ENCODE measurements around the gene FCGR3B. TPM values are rescaled to one million over a fixed set of nuclear protein-coding genes. Genes with fewer than 3 reads are reported as not detected.
"Not testable (repeated sequence)": the region's sequence is repeated elsewhere in the genome, so short reads cannot be mapped to it uniquely, and the experiment has no call there.

The FCGR3B gene
- total RNA-seq, 1 experiment from 2014 or later = not detected

- not testable (repeated sequence) for H3K4me1 ChIP-seq (ENCODE audit: low read length); DNase-seq; H3K79me2 ChIP-seq (ENCODE audit: low read length); H3K27me3 ChIP-seq (ENCODE audit: low read length); H3K36me3 ChIP-seq (ENCODE audit: insufficient read depth, low read length); H2AFZ ChIP-seq (ENCODE audit: low read length); H3K27ac ChIP-seq (ENCODE audit: low read length); H3K9ac ChIP-seq (ENCODE audit: low read length); H3K4me2 ChIP-seq (ENCODE audit: low read depth, low read length, poor library complexity, severe bottlenecking); H4K20me1 ChIP-seq (ENCODE audit: insufficient read depth, low read depth, low read length); H3K4me3 ChIP-seq (ENCODE audit: low read length); H3K9me3 ChIP-seq (ENCODE audit: low read length); H3K9me2 ChIP-seq (replicated peaks; ENCODE audit: insufficient read depth, low read length)
Measured at GRCh38 chr1:161630128-161630742, 741 bp downstream of the FCGR3B start.

DNA sequence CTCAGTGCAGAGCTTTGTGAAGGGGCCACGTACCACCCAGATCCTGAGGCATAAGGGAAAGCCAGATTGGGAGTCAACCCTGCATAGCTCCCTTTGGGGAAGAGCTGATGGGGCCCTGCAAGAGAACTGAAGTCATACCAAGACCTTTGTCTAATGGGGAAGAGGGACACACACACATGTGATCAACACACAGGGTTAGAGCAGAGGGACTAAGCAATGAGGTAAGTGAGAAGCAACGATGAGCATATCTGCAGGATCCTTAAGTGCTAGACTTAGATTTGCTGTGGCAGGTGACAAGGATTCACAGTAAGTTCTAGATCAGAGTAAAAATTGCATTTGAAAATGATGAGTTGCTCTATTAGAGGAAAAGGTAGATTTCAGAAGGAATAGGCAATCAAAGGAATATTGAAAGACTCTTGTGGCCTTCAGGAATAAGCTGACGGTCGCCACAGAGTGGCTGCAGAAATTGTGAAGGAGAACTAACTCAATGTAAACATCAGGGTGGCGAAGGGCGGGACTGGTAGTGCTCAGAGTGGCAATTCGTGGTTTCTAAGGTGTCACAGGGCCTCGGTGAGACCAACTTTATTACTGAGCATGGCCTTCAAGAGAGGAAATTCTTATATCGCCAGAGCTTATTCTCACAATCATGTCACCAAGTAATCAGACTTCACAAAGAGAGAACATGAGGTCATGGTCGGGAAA is 4.4 kb downstream of the FCGR3B start:
- not testable (repeated sequence) for H3K9me3 ChIP-seq (ENCODE audit: low read length); DNase-seq; H3K9me2 ChIP-seq (replicated peaks; ENCODE audit: insufficient read depth, low read length); H3K4me1 ChIP-seq (ENCODE audit: low read length); H4K20me1 ChIP-seq (ENCODE audit: insufficient read depth, low read depth, low read length); H3K4me2 ChIP-seq (ENCODE audit: low read depth, low read length, poor library complexity, severe bottlenecking); H2AFZ ChIP-seq (ENCODE audit: low read length); H3K36me3 ChIP-seq (ENCODE audit: insufficient read depth, low read length); H3K9ac ChIP-seq (ENCODE audit: low read length); H3K27me3 ChIP-seq (ENCODE audit: low read length); H3K79me2 ChIP-seq (ENCODE audit: low read length); H3K27ac ChIP-seq (ENCODE audit: low read length); H3K4me3 ChIP-seq (ENCODE audit: low read length)

- H3K27ac ChIP-seq (ENCODE audit: low read length); H2AFZ ChIP-seq (ENCODE audit: low read length); DNase-seq; H3K9me3 ChIP-seq (ENCODE audit: low read length); H3K27me3 ChIP-seq (ENCODE audit: low read length); H3K79me2 ChIP-seq (ENCODE audit: low read length); H4K20me1 ChIP-seq (ENCODE audit: insufficient read depth, low read depth, low read length); H3K4me3 ChIP-seq (ENCODE audit: low read length); H3K9me2 ChIP-seq (replicated peaks; ENCODE audit: insufficient read depth, low read length); H3K9ac ChIP-seq (ENCODE audit: low read length); H3K4me1 ChIP-seq (ENCODE audit: low read length); H3K4me2 ChIP-seq (ENCODE audit: low read depth, low read length, poor library complexity, severe bottlenecking); H3K36me3 ChIP-seq (ENCODE audit: insufficient read depth, low read length): not testable (repeated sequence)
Measured at GRCh38 chr1:161624605-161625004, 6.4 kb downstream of the FCGR3B start.

DNA sequence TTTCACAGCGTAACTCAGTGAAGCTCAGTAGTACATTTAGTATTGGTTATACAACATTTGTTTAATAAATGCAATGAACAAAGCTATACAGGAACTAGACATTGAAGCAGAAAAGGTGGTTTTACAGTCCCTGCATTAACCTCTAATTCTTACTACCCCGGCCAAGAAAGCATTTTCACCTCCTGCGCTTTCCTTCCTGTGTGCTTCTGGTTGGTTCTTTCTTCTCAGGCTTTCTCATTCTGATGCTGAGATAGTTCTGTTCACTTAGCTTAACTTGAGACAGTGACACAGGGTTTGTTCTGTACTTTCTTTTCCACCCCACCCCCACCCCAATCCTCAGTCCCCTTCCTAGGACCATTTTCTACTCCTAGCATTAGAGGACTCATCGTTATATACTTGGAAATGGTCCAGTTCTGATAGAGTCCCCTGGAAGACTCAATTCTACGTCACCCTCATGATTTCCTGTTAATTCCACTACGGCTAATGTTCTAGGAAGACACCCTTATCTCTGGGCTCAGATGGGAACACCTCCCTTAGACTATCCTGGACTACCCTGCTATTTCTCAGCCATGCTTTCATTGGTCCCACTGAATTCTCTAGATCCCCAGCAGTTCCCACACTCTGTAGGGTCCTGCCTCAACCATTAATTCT is 7.5 kb downstream of the FCGR3B start:
- H3K27me3 ChIP-seq (ENCODE audit: low read length); H3K4me2 ChIP-seq (ENCODE audit: low read depth, low read length, poor library complexity, severe bottlenecking); H4K20me1 ChIP-seq (ENCODE audit: insufficient read depth, low read depth, low read length); H2AFZ ChIP-seq (ENCODE audit: low read length); DNase-seq; H3K9me3 ChIP-seq (ENCODE audit: low read length); H3K36me3 ChIP-seq (ENCODE audit: insufficient read depth, low read length); H3K9ac ChIP-seq (ENCODE audit: low read length); H3K79me2 ChIP-seq (ENCODE audit: low read length); H3K4me1 ChIP-seq (ENCODE audit: low read length); H3K4me3 ChIP-seq (ENCODE audit: low read length); H3K27ac ChIP-seq (ENCODE audit: low read length); H3K9me2 ChIP-seq (replicated peaks; ENCODE audit: insufficient read depth, low read length): not testable (repeated sequence)

DNA sequence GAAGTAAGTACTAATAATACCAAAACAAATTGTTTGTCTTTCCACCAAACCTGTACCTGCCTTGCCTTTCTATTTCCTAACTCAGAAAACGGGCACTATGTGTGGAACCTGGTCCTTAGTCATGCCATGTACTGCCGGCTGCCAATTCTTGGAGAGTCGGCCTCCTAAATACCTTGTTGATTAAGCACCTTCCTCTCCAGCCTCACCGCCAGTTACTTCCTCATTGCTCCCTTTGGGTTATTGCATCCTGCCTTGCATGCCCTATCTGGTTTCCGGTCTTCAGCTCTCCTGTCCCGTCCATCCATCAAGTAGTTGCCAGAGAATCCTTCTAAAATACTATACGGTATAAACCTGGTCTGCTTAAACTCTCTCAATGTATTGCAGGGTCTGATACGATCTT is 8.9 kb downstream of the FCGR3B start:
- H3K36me3 ChIP-seq (ENCODE audit: insufficient read depth, low read length); H2AFZ ChIP-seq (ENCODE audit: low read length); H3K79me2 ChIP-seq (ENCODE audit: low read length); H3K27ac ChIP-seq (ENCODE audit: low read length); H3K9me2 ChIP-seq (replicated peaks; ENCODE audit: insufficient read depth, low read length); H3K27me3 ChIP-seq (ENCODE audit: low read length); H3K4me3 ChIP-seq (ENCODE audit: low read length); H3K9me3 ChIP-seq (ENCODE audit: low read length); H3K4me1 ChIP-seq (ENCODE audit: low read length); H4K20me1 ChIP-seq (ENCODE audit: insufficient read depth, low read depth, low read length); H3K9ac ChIP-seq (ENCODE audit: low read length): not testable (repeated sequence)
- H3K4me2 ChIP-seq (ENCODE audit: low read depth, low read length, poor library complexity, severe bottlenecking) = peak overlapping the region; percentile 36
- peak; percentile 35 for DNase-seq

GRCh38 chr1:161621181-161622000 is 9.6 kb downstream of the FCGR3B start:
- not testable (repeated sequence) for H3K4me1 ChIP-seq (ENCODE audit: low read length); H3K27ac ChIP-seq (ENCODE audit: low read length); H3K9me2 ChIP-seq (replicated peaks; ENCODE audit: insufficient read depth, low read length); H4K20me1 ChIP-seq (ENCODE audit: insufficient read depth, low read depth, low read length); H3K9ac ChIP-seq (ENCODE audit: low read length); H3K79me2 ChIP-seq (ENCODE audit: low read length); H2AFZ ChIP-seq (ENCODE audit: low read length); H3K4me3 ChIP-seq (ENCODE audit: low read length); H3K9me3 ChIP-seq (ENCODE audit: low read length); H3K36me3 ChIP-seq (ENCODE audit: insufficient read depth, low read length); DNase-seq; H3K27me3 ChIP-seq (ENCODE audit: low read length)
- H3K4me2 ChIP-seq (ENCODE audit: low read depth, low read length, poor library complexity, severe bottlenecking) = peak overlapping the region; percentile 36

DNA sequence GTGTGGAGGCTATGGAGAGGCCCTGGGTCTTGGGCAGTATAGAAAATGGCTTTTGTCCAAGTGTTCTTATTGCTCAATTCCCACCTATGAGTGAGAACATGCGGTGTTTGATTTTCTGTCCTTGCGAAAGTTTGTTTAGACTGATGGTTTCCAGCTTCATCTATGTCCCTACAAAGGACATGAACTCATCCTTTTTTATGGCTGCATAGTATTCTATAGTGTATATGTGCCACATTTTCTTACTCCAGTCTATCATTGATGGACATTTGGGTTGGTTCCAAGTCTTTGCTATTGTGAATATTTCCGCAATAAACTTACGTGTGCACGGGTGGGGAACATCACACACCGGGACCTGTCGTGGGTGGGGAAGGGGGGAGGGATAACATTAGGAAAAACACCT is 10.6 kb downstream of the FCGR3B start:
- H3K9me3 ChIP-seq (ENCODE audit: low read length); H2AFZ ChIP-seq (ENCODE audit: low read length); H3K27ac ChIP-seq (ENCODE audit: low read length); H3K4me1 ChIP-seq (ENCODE audit: low read length); H3K9ac ChIP-seq (ENCODE audit: low read length); H4K20me1 ChIP-seq (ENCODE audit: insufficient read depth, low read depth, low read length); H3K4me3 ChIP-seq (ENCODE audit: low read length); H3K79me2 ChIP-seq (ENCODE audit: low read length); H3K4me2 ChIP-seq (ENCODE audit: low read depth, low read length, poor library complexity, severe bottlenecking); H3K27me3 ChIP-seq (ENCODE audit: low read length); H3K9me2 ChIP-seq (replicated peaks; ENCODE audit: insufficient read depth, low read length); H3K36me3 ChIP-seq (ENCODE audit: insufficient read depth, low read length); DNase-seq: not testable (repeated sequence)

DNA sequence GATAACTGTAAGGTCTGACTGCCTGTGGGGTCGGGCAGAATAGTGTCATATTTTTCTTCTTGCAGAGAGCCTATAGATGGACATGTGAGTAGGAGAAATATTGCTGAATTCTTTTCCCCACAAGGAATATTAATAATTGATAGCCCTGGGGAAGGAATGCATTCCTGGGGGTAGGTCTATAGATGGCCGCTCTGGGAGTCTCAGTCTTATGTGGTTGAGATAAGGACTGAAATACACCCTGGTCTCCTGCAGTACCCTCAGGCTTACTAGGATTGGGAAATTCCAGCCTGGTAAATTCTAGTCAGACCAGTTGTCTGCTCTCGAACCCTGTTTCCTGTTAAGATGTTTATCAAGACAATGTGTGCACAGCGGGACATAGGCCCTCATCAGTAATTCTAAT is 12.5 kb downstream of the FCGR3B start:
- not testable (repeated sequence) for H3K36me3 ChIP-seq (ENCODE audit: insufficient read depth, low read length); H3K9ac ChIP-seq (ENCODE audit: low read length)

More for the DNA sequence above, 12.5 kb downstream of the FCGR3B start:
- not testable (repeated sequence) for H3K9me2 ChIP-seq (replicated peaks; ENCODE audit: insufficient read depth, low read length); H3K4me3 ChIP-seq (ENCODE audit: low read length); H3K9me3 ChIP-seq (ENCODE audit: low read length); H2AFZ ChIP-seq (ENCODE audit: low read length); H3K79me2 ChIP-seq (ENCODE audit: low read length); H3K27me3 ChIP-seq (ENCODE audit: low read length); H4K20me1 ChIP-seq (ENCODE audit: insufficient read depth, low read depth, low read length); H3K4me1 ChIP-seq (ENCODE audit: low read length); H3K4me2 ChIP-seq (ENCODE audit: low read depth, low read length, poor library complexity, severe bottlenecking); DNase-seq; H3K27ac ChIP-seq (ENCODE audit: low read length)
